Upper lobe of left lung (tissue), 4 donors: ENCODE data around the gene OGA.

Source experiments
- EP300 ChIP-seq, 4 donors: sonication (generic); formaldehyde crosslinking; IDR thresholded peaks; one replicate each; pipeline ENCODE4 v1.5.1; 2017; ENCODE audit warnings: antibody characterized with exemption in 4 of 4, control low read depth in 2 of 4
- POLR2A ChIP-seq, 4 donors: fragments of 450-650 bp; IDR thresholded peaks; one replicate each; pipeline ENCODE4 v1.5.1; 2016 to 2017; ENCODE audit warnings: antibody characterized with exemption in 4 of 4, mild to moderate bottlenecking in 2 of 4
- POLR2AphosphoS5 ChIP-seq, 2 donors: sonication (generic); formaldehyde crosslinking; IDR thresholded peaks; one replicate each; pipeline ENCODE4 v1.5.1; 2017; ENCODE audit warnings: antibody characterized with exemption in 2 of 2
- TF ChIP-seq, protein P1 (sequence below), 6 experiments: fragments of 450-650 bp in 4 of 6; fragments of 200-600 bp in 2 of 6; sonication (generic) in 2 of 6; IDR thresholded peaks; one replicate each; pipeline ENCODE4 v1.5.1; 2016 to 2019; ENCODE audit warnings: antibody characterized with exemption in 6 of 6

DNA sequence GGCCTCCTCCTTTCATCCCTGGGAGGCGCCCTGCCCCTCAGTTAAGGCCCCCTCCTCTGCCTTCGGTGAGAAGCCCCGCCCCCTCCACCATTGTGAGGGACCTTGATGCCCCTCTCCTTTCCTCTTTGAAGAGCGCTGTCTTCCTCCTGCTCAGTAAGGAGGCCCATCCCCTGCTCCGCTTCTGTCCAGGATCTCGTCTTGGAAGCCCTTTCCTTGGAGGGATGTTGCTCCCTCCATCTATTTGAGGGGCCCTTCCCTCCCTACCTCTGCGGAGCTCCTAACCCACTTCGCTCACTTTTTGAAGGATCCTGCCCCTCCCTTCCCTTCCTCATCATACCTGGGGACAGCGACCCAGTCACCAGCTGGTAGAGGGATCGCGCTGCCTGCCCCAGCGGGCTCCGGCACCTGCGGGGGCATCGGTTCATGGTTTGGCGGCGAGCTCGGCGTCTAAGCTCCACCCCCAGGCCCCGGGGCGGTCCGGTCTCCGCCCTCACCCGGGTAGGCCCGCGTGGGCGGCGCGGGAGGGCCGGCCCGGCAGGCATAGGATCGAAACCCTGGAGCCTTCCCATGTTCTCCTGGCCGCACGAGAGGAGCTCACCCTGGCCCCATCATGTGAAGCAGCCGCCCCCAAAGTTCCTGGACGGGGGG, 21.3 kb upstream of the OGA start:
- no peak for TF ChIP-seq POLR2A (IDR thresholded peaks at IDR 0.05)
- no peak for TF ChIP-seq POLR2AphosphoS5 (IDR thresholded peaks at IDR 0.05)
- TF ChIP-seq, protein P1, sequence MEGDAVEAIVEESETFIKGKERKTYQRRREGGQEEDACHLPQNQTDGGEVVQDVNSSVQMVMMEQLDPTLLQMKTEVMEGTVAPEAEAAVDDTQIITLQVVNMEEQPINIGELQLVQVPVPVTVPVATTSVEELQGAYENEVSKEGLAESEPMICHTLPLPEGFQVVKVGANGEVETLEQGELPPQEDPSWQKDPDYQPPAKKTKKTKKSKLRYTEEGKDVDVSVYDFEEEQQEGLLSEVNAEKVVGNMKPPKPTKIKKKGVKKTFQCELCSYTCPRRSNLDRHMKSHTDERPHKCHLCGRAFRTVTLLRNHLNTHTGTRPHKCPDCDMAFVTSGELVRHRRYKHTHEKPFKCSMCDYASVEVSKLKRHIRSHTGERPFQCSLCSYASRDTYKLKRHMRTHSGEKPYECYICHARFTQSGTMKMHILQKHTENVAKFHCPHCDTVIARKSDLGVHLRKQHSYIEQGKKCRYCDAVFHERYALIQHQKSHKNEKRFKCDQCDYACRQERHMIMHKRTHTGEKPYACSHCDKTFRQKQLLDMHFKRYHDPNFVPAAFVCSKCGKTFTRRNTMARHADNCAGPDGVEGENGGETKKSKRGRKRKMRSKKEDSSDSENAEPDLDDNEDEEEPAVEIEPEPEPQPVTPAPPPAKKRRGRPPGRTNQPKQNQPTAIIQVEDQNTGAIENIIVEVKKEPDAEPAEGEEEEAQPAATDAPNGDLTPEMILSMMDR (IDR thresholded peaks at IDR 0.05), result no peak
- TF ChIP-seq EP300 (IDR thresholded peaks at IDR 0.05), result no peak
